ENCODE results near the gene MYO1D. TPM values are rescaled to one million over a fixed set of nuclear protein-coding genes. Genes with fewer than 3 reads are reported as not detected.

Gene MYO1D
- total RNA-seq, 6 donors from 2014 or later: 63.0 to 139 (median 91.9) TPM

- DNase-seq: no peak
- 94 to 96% methylated on average over 4 of the region's 4 CpGs for WGBS, 2 donors
- Histone ChIP-seq H3K4me3 (no peak overlapping the region), H3K27me3 (no peaks in the 10 kb centered on the region), H3K9me3 (no peaks in the 10 kb centered on the region), H3K36me3 (no peaks in the 10 kb centered on the region), H3K4me1 (peaks cover 3 to 9% (median 4%) of the 10 kb centered on the region in 4 donors), H3K27ac (no peak overlapping the region)
- ATAC-seq (ENCODE audit: low FRiP score in 2 of 2): no peak
- TF ChIP-seq, protein P1, sequence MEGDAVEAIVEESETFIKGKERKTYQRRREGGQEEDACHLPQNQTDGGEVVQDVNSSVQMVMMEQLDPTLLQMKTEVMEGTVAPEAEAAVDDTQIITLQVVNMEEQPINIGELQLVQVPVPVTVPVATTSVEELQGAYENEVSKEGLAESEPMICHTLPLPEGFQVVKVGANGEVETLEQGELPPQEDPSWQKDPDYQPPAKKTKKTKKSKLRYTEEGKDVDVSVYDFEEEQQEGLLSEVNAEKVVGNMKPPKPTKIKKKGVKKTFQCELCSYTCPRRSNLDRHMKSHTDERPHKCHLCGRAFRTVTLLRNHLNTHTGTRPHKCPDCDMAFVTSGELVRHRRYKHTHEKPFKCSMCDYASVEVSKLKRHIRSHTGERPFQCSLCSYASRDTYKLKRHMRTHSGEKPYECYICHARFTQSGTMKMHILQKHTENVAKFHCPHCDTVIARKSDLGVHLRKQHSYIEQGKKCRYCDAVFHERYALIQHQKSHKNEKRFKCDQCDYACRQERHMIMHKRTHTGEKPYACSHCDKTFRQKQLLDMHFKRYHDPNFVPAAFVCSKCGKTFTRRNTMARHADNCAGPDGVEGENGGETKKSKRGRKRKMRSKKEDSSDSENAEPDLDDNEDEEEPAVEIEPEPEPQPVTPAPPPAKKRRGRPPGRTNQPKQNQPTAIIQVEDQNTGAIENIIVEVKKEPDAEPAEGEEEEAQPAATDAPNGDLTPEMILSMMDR (IDR thresholded peaks at IDR 0.05): no peak
- TF ChIP-seq POLR2AphosphoS5 (IDR thresholded peaks at IDR 0.05) (no peak), POLR2A (IDR thresholded peaks at IDR 0.05) (no peak), EP300 (IDR thresholded peaks at IDR 0.05) (no peak)
These were observed 11.8 kb downstream of the MYO1D start for GRCh38 chr17:32865141-32865540.

- ATAC-seq (ENCODE audit: low FRiP score in 2 of 2) (no peak), DNase-seq (no peak)
- H3K4me1 ChIP-seq: peaks cover 0 to 9% (median 0%) of the 10 kb centered on the region in 4 donors
- 47 to 50% methylated on average over 1 of the region's 1 CpG for WGBS, 2 donors
- peak overlapping the region in 2 of 4 donors; percentile 6 to 31 for H3K27ac ChIP-seq
- H3K4me3 ChIP-seq: no peak overlapping the region
- TF ChIP-seq EP300 (IDR thresholded peaks at IDR 0.05) (no peak), POLR2AphosphoS5 (IDR thresholded peaks at IDR 0.05) (no peak), POLR2A (IDR thresholded peaks at IDR 0.05) (no peak)
- TF ChIP-seq, protein P1 (IDR thresholded peaks at IDR 0.05): no peak
- H3K9me3 ChIP-seq: no peaks in the 10 kb centered on the region
- H3K36me3 ChIP-seq: no peaks in the 10 kb centered on the region
- H3K27me3 ChIP-seq: no peaks in the 10 kb centered on the region
These were observed 13.4 kb downstream of the MYO1D start for GRCh38 chr17:32863559-32863958.

- H3K4me1 ChIP-seq: peaks cover 0 to 9% (median 0%) of the 10 kb centered on the region in 4 donors
- WGBS, 2 donors: 63 to 87% methylated on average over 2 of the region's 2 CpGs
- H3K9me3 ChIP-seq: no peaks in the 10 kb centered on the region
- ATAC-seq (ENCODE audit: low FRiP score in 2 of 2) (peak in 1 of 2 donors; percentile 78), DNase-seq (no peak)
- H3K4me3 ChIP-seq: no peak overlapping the region
- TF ChIP-seq, protein P1 (IDR thresholded peaks at IDR 0.05): no peak
- TF ChIP-seq EP300 (IDR thresholded peaks at IDR 0.05) (no peak), POLR2A (IDR thresholded peaks at IDR 0.05) (no peak), POLR2AphosphoS5 (IDR thresholded peaks at IDR 0.05) (no peak)
- H3K36me3 ChIP-seq: no peaks in the 10 kb centered on the region
- H3K27me3 ChIP-seq: no peaks in the 10 kb centered on the region
- peak overlapping the region in 3 of 4 donors; percentile 6 to 41 (median 37) for H3K27ac ChIP-seq
These were observed 14.0 kb downstream of the MYO1D start for GRCh38 chr17:32862940-32863339.

DNA sequence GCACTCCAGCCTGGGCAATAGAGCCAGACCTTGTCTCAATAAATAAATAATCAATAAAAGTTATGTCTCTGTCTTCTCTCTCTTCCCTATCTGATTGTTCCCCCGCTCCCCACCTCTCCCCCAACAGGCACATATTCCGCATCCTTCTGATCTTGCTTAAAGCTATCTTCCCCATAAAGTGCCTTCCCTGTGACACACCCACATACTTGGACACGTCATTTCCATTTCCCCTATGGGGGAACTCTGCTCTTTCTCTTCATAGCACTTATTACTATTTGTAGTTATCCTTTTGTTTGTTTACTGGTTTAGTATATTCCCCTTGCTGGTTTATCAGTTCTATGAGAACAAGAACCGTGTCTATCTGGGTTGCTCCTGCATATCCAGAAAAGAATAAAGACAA is 14.9 kb downstream of the MYO1D start:
- no peak overlapping the region for H3K27ac ChIP-seq

More for the DNA sequence above, 14.9 kb downstream of the MYO1D start:
- ATAC-seq (ENCODE audit: low FRiP score in 2 of 2) (no peak), DNase-seq (no peak)
- Histone ChIP-seq H3K4me1 (peaks cover 0 to 9% (median 0%) of the 10 kb centered on the region in 4 donors), H3K4me3 (no peak overlapping the region), H3K9me3 (no peaks in the 10 kb centered on the region), H3K36me3 (no peaks in the 10 kb centered on the region), H3K27me3 (no peaks in the 10 kb centered on the region)
- TF ChIP-seq EP300 (IDR thresholded peaks at IDR 0.05): no peak
- TF ChIP-seq POLR2A (IDR thresholded peaks at IDR 0.05): no peak
- TF ChIP-seq POLR2AphosphoS5 (IDR thresholded peaks at IDR 0.05): no peak
- TF ChIP-seq, protein P1 (IDR thresholded peaks at IDR 0.05): no peak
- WGBS, 2 donors: 82 to 86% methylated on average over 4 of the region's 4 CpGs
